SK-N-SH (cell line): ENCODE measurements around the gene NCS1.

Experiments used
- EZH2phosphoT487 ChIP-seq: fragments of 200-600 bp; sonication (generic); IDR thresholded peaks from 2 replicates; pipeline ENCODE4 v1.6.1; 2017; ENCODE audit warnings: low read depth, mixed run types, mild to moderate bottlenecking, antibody characterized with exemption, moderate library complexity, borderline replicate concordance
- NFIC ChIP-seq: IDR thresholded peaks from 2 replicates; pipeline ENCODE4 v1.4.0; 2012; ENCODE audit warnings: borderline replicate concordance
- TAF1 ChIP-seq: IDR thresholded peaks from 2 replicates; pipeline ENCODE4 v1.6.1; 2012; ENCODE audit warnings: low read depth, mild to moderate bottlenecking, low read length, moderate library complexity, borderline replicate concordance
- TF ChIP-seq, protein P1 (sequence below): fragments of 150-350 bp; IDR thresholded peaks from 2 replicates; pipeline ENCODE4 v1.6.1; 2017; ENCODE audit warnings: antibody characterized with exemption, low read length, low read depth, borderline replicate concordance

DNA sequence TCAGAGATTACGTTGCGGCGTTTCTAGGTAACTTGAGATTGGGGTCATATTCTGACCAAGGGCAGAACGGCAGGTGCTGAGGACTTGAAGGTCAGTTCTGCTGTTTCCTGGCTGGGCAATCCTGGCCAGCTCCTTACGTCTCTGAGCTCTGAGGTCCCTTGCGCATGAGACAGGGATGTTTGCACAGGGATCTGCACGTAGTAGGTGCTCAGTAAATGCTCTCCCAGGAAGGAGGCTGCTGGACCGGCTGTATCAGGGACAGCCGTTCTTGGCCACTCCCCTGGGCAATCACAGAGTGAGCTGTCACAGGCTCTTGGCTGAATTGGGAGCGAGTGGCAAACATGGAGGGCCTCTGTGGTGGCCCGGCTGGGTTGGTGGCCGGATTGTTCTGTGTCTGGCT, 8.3 kb downstream of the NCS1 start:
- TF ChIP-seq, protein P1, sequence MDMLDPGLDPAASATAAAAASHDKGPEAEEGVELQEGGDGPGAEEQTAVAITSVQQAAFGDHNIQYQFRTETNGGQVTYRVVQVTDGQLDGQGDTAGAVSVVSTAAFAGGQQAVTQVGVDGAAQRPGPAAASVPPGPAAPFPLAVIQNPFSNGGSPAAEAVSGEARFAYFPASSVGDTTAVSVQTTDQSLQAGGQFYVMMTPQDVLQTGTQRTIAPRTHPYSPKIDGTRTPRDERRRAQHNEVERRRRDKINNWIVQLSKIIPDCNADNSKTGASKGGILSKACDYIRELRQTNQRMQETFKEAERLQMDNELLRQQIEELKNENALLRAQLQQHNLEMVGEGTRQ: no peak
- no peak for TF ChIP-seq TAF1
- TF ChIP-seq EZH2phosphoT487: no peak
- no peak for TF ChIP-seq NFIC
